HG03378 (cell line): ENCODE results near the gene CHST13.

ENCODE experiments used
- ATAC-seq: cut with Tn5 transposase; IDR thresholded peaks from one replicate; pipeline ENCODE4 v1.9.1; 2021; ENCODE audit warnings: mild to moderate bottlenecking, moderate library complexity; ENCODE audit not compliant: unreplicated experiment

The CHST13 gene

GRCh38 chr3:126523745-126524428 is at the start of gene CHST13:
TSS of gene CHST13 (plus strand) at chr3:126524155. CDS start at chr3:126524333, 178 bp downstream.
- ATAC-seq = no peak

DNA sequence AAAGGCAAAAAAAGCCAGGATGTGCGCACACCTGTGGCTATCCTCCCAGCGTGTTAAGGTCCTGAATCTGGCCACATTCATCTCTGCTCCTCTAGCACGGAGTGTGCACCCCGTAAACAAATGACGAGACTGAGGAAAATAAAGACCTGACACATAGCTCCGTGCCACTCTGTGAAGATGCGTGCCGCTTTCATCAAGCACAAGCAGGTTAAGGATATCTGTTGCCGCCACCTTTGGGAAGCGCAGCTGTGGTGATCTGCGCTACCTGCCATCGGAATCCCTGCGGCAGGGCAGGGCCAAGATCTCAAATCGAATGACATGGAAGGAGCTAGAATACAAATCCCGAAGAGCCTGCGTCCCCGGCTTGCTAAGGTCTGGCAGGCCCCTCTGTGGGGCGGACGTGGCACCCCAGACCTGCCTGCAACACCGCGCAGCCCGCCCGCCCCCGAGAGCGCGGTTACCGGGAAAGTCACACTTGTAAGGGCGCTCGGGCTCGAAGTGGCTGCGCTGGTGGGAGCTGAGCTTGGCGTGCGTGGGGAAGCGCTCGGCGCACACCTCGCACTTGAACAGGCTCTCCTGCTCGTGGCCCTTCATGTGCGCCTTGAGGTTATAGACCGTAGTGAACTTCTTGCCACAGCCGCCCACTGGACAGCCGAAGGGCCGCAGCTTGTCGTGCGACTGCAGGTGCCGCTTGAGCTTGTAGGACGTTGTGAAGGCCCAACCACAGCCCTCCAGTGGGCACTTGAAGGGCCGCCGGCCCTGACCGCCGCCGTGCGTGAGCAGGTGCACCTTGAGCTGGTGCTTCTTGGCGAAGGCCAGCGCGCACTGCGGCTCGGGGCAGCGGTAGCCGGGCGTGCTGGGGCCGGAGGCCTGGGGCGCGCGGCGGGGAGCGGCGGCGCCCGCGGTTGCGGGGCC is 49.2 kb upstream of the CHST13 start:
- peak; percentile 22 for ATAC-seq

- ATAC-seq = peak; percentile 50
Measured at GRCh38 chr3:126475413-126476114, 48.4 kb upstream of the CHST13 start, which contains the start of gene ZXDC. TSS of gene ZXDC (minus strand) at chr3:126475891. CDS start at chr3:126475865, 26 bp downstream.

GRCh38 chr3:126476166-126477060 is 47.5 kb upstream of the CHST13 start:
- ATAC-seq = no peak

- no peak for ATAC-seq
Measured at GRCh38 chr3:126477061-126477380, 46.9 kb upstream of the CHST13 start.

DNA sequence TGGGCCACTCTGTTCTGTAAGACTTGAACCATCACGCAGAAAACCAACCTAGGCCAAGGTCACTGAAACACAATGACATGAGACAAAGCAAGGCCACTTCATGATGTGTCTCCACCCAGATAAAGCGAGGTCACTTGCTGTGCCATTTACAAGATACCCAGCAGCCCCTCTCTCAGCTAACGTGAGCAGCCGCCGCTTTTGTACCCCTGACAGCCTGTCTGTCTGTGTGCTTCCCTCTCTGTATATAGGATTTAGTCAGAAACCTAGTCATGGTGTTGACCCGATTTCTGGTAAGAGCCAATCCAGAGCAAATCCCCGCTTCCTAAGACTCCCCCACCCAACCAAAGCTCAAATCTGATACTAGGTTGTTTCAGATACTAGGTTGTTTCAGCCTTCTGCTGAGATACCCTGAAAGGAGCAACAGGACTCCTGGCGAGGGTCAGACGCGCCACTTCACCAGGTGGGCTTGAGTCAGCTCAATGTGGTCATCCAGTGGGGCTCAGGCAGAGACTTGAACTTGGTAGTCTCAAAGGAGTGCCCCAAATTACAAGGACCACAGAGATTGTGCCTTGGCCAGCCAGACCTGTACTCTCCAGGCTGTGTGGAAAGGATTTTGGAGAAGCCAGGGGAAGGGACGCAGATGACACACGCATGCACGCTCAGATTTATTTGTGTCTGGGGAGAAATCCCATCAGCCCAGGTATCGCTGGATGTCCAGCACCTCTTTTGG is 45.2 kb upstream of the CHST13 start:
- ATAC-seq = no peak

GRCh38 chr3:126479642-126480041 is 44.3 kb upstream of the CHST13 start:
- ATAC-seq = no peak

DNA sequence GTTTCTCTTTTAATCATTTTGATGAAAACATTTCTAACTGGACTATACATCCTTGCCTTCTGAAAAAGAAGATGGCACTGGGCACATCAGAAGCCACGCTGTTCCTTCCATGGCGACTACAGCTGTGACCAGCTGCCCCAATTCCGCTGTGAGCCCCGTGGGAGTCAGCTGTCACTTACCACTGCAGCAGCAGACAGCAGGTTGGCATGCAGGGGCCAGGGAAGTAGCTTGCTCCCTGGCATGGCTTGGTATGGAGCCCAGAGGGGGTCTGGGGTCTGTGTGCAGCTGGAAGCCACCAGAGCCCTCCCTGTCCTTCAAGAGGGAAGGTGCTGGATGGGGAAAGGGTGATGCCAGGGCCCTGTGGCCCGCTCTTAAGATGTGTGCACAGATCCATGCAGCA is 43.7 kb upstream of the CHST13 start:
- no peak for ATAC-seq

- no peak for ATAC-seq
Measured at GRCh38 chr3:126480861-126481260, 43.1 kb upstream of the CHST13 start.

GRCh38 chr3:126481808-126482502 is 42.0 kb upstream of the CHST13 start:
- no peak for ATAC-seq

GRCh38 chr3:126482503-126483255 is 41.3 kb upstream of the CHST13 start:
- ATAC-seq = no peak

- no peak for ATAC-seq
Measured at GRCh38 chr3:126483321-126483761, 40.6 kb upstream of the CHST13 start.

DNA sequence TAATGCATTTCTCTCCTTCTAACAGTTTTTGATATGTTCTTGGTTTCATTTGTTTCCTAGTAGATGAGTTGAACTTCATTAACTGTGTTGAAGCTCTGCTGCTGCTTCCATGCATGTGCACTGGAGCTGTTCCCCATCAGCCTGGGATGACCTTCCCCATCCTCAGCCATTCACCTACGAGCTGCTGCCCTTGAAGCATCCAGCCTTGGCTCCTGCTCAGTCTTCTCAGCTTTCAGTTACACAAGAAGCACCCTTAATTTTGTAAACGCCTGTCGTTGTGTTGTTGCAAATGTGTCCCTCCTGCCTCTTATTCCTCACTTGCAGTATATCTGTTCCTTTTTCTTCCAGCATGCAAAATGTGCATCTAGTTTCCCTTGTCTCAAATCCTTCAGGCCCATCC is 39.8 kb upstream of the CHST13 start:
- ATAC-seq = no peak

DNA sequence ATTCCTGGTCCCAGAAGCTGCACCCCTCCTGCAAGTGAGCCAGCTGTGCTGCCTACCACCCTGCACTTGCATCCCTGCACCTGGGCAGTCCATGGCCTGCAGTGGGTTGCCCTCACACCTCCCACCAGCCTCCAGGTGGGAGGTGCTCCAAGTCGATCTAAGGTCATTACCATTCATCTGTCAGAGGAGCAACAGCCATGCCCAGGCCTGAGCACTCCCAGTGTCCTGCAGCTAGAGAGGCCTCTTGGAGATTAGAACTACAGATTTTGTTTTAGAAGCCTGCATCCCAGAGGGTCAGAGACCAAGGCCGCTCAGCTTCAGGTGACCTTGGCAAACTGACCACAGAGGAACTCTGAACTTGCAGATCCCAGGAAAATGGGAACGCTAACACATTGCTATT is 39.3 kb upstream of the CHST13 start:
- ATAC-seq = no peak

- ATAC-seq = no peak
Measured at GRCh38 chr3:126485176-126485897, 38.6 kb upstream of the CHST13 start.

DNA sequence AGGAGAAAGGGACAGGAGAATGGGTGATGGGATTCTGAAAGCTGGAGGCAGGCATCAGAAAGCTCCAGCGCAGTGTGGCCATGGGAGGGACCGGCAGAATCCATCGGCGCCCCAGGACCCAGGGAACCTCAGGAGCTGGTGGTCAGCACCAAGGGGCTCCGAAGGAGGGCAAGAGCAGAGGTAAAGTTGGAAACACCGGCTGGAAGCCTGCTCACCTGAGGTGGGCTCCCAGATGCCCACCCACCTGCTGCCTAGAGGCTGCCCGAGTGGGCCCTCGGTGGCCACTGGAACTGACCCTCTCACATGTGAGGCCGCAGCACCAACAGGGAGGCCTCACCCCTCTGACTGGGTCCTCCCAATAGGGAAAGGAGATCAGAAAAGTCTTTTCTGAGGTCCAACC is 38.0 kb upstream of the CHST13 start:
- ATAC-seq = no peak

DNA sequence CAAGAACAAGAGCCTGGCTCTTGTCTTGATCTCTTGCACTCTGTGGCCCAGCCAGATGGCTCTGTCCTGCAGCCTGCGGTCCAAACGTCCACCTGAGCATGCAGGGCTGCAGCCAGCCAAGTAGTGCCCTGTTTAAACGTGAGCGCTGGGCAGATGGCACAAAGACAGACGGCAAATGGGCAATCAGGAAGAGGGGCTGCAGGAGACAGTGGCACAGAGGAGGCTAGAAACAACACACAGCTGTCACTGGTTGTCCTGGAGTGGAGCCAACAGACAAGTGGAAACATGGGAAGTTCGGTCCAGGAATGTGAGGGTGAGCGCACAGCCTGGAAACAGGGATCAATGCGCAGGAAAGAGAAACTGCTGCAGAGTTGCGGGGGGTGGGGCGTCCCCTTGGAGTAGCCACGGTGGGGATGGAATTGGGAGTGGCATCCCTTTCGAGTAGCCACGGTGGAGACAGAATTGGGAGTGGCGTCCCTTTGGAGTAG is 37.6 kb upstream of the CHST13 start:
- ATAC-seq = no peak
